Islet precursor cell (in vitro differentiated cells): ENCODE results near the gene METTL26.
"Not testable (repeated sequence)": the region's sequence is repeated elsewhere in the genome, so short reads cannot be mapped to it uniquely, and the experiment has no call there.

ENCODE experiments used
- DNase-seq: peaks from one replicate; pipeline ENCODE4 v3.0.0-alpha.2; 2018

The METTL26 gene

DNA sequence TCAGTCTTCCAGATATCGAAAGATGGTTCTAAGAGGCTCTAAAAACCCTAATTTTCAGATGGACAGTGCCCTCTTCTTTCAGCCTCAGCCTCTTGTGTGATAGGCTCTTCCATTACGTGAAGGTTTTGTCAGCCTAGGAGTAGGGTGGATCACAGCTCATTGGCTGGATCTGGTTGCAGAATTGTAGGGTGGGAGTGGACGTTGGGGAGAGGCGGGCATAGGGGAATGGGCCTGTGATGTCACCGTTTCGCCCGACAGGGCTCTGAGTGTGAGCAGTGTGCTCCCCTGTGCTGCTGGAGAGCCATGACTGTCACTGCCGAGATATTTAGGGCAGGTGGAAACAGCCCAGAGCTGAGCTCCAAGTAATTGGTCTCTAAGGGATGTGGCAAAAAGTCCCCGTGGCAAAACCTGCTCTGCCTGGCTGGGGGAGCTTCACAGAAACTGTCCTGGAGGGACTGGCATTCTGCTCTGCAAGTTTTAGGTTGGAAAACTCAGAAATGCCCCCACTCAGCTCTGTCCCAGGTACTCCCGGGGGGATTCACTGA, 11.5 kb downstream of the METTL26 start:
- no peak for DNase-seq

GRCh38 chr16:622920-623280, 13.2 kb downstream of the METTL26 start:
- DNase-seq = no peak

DNA sequence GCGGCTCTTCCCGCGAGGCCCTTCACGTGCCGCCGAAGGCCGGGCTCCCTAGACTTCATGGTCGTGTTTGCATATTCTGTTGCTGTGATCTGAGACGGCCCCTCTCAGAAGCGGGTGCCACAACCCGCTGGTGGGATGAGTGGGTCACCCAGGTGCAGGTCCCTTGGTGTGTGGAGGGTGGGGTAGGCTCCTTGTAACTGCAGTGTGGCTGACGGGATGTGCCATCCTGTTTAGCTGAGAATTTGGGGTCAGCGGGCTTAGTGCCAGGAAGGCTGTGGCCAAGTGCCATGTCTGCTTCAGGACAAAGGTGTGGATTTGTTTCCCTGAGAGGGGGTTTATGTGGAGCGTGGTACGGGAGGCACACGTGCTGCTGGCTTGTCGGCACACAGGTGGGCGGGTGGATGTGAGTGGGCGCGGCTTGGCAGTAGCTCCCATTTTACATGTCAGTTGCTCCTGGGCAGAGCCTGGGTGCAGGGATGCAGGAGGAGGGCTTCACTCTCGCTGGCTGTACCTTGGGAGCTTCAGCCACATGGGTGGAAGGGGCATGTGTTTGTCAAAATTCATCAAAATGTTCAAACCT, 14.5 kb downstream of the METTL26 start:
- DNase-seq = no peak

DNA sequence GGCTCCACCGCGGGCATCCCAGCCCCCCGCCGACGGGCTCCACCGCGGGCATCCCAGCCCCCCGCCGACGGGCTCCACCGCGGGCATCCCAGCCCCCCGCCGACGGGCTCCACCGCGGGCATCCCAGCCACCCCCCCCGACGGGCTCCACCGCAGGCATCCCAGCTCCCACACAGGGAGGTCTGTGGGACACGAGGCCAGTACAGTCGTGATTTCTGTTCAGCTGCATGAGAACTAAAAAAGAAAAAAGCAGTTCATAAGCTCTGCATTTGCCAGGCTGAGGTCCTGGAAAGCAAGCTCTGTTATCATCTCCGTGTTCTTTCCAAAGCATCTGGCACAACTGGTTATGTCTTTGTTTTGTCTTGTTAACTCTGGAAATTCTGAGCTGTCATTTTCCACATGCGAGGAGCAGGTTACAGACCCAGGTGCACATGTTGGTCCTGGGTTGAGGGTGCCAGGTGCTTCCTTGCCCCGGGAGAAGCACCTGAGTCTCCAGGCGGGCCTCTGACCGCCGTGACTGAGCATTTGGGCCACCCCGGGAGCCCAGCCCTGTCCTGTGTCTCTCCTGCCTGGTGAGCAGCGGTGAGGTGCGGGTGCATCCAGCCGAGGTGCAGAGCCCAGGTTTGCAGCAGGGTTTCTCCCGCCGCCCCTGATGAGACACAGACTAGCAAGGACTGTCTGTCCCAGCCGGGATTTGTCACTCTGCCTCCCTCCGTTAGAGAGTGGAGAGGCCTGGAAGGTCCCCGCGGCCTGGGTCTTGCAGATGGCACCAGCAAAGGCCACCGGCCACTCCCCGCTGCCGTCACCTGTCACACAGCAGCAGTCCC, 15.2 kb downstream of the METTL26 start:
- DNase-seq = no peak

DNA sequence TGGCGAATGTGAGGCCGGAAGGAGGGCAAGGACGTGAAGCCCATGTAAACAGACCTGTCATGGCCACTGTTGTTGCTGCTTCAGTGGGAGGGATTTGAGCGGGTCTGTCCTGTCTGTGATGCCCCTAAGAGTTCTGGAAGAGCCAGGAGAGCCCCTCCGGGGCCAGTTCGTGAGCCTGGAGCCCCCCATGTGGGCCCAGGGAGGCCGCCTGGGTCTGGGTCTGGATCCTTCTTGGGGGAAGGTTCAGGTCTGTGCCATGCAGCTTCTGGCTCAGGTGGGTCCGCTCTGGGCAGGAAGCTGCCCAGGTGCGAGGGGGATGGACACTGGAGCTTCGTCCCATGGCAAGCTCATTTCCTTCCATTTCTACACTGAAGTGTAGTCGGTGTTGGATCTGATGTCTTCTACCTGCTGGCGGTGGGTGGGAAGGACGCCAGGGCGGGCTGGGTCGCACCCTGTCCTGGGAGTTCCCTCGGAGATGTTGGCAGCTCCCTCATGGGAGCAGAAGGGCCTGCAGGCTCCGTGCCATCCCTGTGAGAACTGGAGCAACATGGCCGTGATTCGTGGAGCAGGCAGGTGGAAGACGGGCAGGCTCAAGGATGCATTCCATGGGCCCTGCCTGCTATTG, 16.5 kb downstream of the METTL26 start:
- no peak for DNase-seq

DNA sequence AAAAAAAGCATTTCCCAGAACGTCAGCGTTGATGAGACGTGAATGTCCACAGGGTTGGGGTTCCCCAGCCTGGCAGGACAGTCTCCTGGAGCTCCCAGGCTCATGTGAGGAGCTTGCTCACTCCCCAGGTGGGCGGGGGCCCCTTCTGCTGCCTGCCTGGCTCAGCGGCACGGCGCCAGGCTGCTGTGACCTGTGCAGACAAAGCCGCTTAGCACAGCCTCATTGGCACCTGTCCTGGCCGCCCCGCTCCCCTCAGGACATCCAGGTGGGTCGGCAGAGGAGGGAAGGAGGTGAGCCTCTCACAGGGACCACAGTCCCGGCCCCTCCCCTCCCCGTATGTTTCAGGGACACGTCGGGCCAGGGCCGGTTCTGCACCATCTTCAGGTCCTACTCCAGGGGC, 18.2 kb downstream of the METTL26 start:
- DNase-seq = no peak

DNA sequence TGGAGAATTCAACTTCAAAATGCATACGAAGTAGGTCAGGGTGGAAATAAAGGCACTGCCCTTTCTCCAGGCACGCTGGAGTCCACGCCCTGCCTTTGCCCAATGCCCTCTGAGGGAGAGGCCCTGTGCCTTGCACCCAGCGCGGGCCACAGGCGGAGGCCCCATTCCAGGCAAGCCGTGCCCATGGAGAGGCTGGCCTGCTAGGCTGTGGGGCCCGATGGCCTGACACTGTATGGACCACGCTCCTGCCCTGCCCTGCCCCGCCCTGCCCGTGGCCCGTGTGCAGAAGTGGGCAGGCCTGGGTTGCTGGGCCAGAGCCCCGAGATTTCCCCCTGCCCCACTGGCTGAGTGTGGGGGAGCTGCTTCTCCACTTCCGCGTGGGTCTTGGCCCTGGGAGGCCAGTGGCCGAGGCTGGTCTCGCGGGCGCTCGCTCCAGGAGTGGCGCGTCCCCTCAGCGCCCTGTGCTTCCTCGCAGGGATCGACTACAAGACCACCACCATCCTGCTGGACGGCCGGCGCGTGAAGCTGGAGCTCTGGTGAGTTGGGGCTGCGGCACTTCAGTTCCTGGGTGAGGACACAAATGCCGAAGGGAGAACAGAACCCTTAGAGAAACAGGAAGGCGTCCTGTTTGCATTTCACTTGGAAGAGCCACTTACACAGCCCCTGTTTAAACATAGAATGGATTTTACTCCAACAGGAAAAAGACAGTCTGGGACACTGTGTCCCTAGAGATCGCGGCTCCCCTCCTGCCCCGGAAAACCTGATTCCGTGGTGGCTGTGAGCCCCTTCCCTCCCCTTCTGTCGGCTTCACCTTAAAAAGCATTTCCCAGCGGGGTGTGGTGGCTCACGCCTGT, 19.1 kb downstream of the METTL26 start:
- no peak for DNase-seq

DNA sequence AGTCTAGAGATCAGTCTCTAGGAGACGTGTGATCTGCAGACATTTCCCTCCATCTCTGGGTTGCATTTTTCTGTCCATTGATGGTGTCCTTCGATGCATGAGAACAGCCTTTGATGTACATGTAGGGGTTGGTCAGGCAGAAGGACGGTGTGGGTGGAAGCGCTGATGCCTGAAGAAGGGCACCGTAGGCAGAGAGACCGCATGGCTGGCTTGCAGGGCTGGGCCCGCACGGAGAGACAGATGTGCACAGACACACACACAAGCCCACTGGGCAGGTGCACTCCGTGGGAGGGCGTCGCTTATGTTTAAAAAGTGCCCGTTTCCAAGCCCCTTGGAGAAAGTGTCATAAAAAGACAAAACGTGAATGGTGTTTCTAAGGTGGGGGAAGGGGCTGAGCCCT, 21.0 kb downstream of the METTL26 start:
- DNase-seq = no peak

GRCh38 chr16:610513-611381, 25.4 kb downstream of the METTL26 start:
- no peak for DNase-seq

- DNase-seq = no peak
Observed at GRCh38 chr16:609984-610383, 26.1 kb downstream of the METTL26 start.

DNA sequence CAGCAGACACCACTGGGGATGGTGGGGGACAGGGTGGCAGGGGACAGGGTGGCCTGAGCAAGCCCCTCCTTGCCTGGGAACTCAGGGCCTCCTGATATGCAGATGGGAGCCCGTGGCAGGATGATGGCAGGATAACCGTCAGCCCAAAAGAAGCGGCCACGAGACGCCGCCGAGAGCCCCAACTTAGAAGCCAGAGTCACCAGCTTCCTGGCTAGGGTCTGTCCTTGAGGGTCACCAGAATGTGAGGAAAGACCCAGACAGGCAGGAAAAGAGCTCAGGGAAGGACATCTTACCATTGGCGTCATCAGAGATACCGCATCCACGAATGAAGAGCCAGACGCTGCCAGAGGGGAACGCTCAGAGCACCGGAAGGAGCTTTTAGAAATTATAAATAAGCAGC, 26.8 kb downstream of the METTL26 start:
- no peak for DNase-seq

DNA sequence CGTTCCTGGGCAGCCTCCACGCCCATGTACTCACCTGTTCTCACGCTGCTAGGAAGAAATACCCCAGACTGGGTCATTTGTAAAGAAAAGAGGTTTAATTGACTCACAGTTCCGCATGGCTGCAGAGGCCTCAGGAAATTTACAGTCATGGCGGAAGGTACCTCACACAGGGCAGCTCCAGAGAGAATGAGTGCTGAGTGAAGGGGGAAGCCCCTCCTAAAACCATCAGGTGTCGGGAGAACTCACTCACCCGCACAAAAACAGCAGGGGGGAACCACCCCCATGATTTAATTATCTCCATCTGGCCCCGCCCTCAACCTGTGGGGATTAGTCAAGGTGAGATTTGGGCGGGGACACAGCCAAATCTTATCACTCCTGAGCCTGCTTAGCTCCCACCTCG, 28.1 kb downstream of the METTL26 start:
- no peak for DNase-seq

- no peak for DNase-seq
Observed at GRCh38 chr16:606656-607307, 29.3 kb downstream of the METTL26 start.

DNA sequence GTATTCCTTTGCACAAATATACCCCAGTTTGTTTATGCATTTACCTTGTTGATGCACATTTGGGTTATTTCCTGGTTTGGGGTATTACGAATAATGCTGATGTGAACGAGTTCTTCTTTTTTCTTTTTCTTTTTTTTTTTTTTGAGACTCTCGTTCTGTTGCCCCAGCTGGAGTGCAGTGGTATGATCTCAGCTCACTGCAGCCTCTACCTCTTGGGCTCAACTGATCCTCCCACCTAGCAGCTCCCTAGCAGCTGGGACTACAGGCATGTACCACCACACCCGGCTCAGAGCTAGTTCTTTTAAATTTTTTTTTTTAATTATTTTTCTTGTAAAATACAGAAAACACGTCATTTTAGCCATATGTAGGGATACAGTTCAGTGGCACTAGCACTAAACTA, 32.2 kb downstream of the METTL26 start:
- DNase-seq = no peak

DNA sequence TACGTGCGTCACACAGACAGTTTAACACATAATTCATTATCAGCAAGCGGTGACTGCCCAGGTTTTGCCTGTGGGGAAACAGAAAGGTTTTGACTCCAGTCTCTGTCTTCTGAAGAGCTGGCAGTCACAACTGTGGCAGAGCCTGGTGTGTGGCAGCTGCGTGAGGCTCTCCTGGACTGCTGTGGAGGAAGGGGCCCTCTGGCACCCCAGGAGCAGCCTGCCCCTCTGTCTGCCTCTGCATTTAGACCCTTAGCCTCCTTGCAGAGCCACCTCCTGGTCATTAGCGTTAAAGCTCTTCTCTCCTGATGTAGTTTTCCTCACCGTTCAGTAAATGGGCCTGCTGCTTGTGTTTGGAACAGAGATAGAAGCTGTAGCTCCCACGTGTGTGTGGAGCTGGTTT, 35.3 kb downstream of the METTL26 start:
- no peak for DNase-seq

DNA sequence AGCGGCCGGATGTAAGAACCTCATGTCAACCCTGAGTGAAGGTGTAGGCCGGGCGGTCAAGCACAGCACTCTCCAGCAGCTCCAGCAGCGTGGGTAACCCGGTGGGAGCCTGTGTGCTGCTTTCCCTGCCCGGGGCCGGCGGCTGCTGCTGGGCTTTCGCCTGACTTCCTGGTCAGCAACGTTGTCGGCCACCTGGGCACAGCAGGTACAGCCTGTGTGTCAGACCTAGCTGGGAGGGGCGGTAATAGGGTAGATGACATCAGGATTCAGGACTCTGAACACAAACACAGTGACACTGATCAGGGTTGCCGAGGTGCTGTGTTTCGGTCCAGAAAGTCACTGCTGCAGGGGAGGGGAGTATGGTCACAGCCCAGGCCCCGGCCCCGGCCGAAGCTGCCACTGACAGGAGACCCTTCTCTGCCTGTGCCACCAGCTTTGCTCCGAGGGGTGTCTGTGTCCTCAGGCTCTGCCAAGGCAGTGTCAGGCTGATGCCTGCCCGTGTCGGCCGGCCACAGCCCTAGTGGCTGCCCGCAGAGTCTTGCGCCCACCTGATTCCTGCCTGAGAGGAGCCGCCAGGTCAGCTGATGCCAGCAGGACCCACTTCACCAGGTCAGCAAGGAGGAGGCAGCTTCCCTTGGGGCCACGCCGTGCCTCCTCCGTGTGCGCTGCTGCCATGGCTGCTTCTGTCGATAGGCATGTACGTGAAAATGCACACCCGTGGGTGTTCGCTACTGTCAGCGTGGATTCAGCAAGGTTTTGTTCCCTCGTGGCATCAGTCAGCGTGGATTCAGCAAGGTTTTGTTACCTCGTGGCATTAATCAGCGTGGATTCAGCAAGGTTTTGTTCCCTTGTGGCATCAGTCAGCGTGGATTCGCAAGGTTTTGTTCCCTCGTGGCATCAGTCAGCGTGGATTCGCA, 37.0 kb downstream of the METTL26 start:
- DNase-seq = no peak

GRCh38 chr16:597655-598054, 38.5 kb downstream of the METTL26 start:
- DNase-seq = not testable (repeated sequence)

GRCh38 chr16:596736-597060, 39.4 kb downstream of the METTL26 start:
- no peak for DNase-seq

DNA sequence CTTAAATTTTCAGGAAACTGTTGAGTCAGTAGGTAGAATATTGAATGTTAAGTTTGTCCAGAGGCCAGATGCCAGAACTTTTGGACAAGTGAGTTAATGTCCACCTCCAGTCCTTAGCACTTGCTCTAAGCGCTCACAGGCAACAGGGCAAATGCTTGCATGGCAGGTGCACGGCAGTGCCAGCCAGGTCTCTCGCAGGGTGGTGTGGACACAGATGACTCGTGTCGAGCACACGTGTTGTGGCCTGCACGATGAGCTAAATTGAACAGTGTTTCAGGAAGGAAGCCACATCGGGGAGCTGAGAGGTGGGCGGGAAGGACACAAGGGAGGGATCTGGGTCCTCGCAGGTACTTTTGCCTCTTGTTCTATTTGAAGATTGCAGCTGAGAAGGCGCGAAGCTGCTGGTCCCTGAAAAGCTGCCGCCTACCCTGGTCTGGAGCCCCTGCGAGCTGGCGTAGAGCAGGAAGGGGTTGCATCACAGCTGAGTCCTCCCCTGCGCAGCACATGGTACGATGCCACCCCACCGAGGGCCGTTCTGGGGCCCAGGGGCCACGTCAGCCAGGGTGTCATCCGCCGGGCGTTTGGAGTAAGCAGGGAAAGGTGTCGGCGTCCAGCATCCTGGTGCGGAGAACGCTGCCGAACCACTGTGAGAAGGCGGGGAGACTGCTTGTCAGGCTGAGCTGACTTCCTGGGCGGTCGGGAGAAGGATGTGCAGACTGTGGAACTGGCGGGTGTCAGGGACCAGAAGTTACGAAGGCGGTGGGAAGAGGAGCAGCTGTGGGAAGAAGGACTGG, 40.0 kb downstream of the METTL26 start:
- no peak for DNase-seq

DNA sequence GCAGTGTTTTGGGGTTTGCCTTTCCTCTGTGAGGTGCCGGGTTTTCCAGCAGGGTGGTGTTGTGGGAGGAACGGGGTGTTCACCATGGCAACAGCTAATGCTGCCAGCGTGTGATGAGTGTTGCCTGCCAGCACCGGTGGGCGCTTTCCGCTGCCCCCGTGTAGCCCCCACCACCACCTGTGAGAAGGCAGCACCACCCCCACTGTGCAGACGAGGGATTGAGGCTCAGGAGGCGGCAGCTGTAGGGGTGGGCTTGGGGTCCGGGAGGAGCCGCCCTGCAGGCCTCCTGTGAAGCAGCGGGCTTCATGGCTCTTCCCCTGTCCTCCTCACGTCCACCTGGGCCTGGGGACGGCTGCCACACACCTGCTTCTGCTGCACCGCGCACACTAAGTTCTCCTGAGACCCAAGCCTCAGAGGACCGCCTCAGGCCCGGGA, 41.0 kb downstream of the METTL26 start:
- no peak for DNase-seq
